ENCODE results near the gene APBA2.
A peak's percentile ranks its signal among the peaks of the same experiment; 100 is the strongest.

APBA2 gene

DNA sequence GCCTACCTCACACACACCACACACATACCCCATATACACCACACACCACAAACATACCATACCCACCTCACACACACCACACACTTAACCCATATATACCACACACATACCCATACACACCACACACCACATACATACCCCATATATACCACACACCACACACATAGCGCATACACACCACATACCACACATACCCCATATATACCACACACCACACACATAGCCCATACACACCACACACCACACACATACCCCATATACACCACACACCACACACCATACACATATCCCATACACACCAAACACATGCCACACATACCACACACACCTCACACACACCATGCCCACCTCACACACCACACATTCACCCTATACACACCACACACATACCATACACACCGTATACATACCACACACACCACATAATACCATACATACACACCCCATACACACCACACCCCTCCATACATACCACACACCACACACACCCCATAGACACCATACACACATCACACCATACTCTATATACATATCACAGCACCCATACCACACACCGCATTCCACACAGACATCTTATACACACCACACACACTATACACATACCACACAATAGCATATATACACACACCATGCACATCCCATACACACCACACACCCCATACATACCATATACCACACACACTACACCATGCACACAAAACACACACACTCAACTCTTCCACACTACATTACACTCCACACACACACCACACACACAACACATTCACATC is 29.5 kb downstream of the APBA2 start:
- DNase-seq (ENCODE audit: low read depth) = no peak

DNA sequence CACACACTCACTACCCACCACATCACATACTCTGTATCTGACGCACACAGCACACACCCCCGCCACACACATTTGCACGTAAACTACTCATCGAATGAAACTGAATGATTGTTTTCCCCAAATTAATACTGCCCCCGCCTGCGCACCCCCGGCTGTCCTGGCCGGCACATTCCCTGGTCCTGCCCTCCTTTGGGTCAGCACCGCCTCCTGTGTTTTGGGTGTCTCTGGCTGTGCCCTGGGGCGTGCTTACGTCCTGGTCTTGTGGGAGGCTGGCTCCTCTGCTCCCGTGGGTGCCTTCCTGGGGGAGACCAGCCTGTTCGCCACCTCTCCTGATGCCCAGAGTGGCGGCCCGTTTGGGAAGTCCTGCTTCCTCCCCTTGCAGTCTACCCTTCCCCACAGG is 30.2 kb downstream of the APBA2 start:
- no peak for DNase-seq (ENCODE audit: low read depth)

DNA sequence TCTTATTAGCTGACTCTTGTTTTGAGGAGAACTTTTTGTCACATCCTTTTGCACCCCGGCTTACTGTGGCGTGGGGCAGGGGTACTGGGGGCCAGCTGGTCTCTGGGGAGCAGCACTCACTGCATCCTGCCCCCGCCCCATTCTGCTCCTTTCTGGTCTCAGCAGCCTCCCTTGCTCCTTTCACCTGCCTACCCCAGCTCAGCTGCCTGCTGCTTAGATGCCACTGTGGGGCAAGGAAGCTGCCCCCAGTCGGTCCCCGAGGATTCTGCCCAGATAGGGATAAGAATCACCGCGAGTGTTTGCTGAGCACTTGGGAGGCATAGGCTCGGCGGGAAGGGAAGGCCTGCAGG is 32.0 kb downstream of the APBA2 start:
- no peak for DNase-seq (ENCODE audit: low read depth)

DNA sequence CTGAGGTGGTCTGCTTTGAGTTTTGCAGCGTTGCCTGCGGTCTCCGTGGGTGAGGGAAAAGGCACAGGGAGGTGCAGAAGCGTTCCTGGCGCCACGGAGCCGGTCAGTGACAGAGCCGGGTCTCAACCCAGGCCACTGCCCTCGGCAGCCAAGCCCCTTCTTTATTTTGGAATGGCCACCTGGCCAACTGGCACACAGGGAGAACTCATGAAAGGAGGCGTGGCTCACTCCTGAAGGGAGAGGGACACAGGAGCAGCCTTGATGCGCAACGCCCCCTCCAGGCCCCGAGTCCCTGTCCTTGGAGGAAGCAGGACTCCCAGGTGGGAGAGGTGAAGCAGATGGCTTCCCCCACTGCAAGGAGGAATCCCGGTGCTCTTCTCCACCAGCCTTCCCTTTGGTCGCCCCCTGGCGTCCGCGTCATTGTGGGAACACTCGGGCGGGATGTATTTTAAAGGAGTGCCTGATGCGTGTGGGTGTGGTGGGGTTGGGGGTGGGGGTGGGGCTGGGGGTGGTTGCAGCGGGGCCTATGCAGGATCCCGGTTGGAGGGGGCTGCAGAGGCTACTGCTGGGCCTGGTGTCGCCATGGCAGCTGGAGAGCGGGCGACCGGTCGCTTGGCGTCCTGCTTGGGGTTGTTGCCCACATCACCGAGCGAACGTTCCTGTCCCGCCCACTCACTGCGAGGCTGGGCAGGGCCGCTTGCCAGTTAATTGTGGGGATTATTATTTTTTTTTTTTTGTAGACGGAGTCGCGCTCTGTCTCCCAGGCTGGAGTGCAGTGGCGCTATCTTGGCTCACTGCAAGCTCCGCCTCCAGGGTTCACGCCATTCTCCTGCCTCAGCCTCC is 32.6 kb downstream of the APBA2 start:
- DNase-seq (ENCODE audit: low read depth) = no peak

DNA sequence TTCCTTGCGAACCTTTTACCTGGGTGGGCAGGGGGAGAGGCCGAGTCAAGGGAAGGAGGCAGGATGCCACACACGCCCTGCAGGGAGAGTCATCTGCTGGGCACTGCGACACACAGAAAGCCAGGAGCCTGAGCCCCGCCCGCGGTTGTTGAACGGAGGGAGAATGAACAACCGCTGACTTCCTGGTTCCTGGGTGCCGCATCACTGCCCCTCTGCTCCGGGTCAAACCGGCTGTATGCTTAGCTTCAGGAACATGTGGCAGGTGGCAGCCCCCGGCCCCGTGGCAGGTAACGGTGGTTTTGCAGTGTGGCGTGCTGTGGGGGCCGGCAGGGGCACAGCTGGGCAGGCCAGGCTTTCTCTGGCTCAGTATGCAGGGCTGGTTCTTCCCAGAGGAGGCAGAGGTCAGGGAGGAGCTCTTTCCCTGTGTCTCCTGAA is 33.4 kb downstream of the APBA2 start:
- no peak for DNase-seq (ENCODE audit: low read depth)

DNA sequence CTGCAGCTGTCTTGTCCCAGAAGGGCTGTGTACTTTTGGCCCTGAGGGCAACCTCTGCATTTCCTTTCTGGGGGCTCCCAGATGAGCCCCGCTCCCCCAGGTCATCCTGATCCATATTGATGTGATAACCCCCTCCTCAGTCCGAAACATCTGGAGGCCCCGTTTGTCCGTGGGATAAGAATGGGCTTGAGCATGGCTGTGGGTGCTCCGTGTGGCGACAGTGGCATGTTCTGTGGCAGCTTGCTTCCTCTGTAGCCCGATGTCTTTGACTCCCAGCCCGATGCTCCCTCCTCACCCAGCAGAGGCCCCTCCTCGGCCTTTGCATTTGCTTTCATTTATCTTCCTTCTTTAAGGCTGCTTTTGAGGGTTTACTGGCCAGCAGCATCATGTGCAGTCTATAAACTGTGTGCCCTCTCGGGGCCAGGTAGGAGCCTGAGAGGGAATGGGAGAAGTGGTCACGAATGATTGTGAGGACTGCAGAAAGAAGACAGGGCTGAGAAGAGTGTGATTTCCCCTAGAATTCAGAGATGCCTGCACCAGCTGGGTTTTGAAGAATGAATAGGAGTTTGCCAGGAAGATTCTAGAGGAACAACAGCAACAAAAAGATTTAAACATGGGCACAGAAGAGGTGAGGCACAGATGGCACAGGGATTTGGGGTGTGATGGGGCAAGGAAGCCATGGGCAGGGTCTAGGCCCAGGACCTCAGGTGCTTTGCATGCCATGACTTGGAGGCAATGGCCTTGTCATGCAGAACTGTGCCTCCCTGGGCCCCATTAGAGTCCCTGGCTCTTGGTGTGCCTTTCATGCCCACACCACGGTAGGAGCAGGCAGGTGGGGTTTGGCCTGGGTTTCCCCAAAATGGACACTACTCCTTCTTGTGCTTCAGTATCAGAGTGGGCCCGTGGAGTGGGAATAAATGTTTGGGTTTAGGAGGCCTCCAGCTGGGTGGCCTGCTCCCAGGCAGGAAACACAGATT is 34.2 kb downstream of the APBA2 start:
- DNase-seq (ENCODE audit: low read depth) = no peak

DNA sequence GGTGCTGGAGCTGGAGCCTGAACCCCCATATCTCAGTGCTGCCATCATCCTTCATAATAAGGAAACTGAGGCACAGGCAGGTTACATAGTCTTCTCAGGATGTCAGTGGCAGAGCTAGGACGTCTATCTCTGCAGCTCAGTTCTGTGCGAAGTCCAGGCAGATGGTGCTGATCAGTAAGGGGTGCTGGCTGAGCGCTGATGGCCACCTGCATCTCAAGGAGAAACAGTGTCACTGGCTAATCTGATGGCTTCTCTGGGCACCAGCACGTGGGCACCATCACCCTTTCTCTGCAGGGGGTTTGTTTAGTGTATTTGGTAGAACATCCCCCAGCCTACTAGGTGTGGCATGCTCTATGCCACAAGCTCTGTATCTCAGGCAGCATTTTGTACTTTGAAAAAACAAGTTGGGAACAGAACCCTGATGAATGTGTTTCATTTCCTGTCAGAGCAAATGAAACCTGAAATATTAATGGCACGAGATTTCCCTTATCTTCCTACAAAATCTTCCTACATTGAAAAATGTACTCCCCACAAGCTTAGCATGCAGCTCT is 35.1 kb downstream of the APBA2 start:
- DNase-seq (ENCODE audit: low read depth) = no peak

DNA sequence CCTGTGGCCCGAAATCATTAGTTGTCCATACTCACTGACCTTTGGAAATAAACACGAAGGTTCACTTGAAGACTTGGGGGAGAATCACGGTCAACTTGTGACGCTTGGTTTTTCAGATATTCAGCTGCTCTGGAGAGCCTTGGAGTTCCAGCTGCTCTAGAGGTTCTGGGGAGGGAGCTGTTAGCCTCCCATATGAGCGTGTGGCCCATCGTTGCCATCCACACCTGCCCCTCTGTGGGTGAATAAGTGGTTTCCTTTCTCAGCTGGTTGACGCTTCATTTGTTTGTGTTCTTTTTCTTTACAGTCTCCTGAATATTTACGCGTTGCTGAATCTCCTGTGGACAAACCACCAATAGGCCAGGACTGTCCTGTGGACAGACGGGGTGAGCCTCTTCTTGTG is 35.6 kb downstream of the APBA2 start:
- DNase-seq (ENCODE audit: low read depth) = no peak

DNA sequence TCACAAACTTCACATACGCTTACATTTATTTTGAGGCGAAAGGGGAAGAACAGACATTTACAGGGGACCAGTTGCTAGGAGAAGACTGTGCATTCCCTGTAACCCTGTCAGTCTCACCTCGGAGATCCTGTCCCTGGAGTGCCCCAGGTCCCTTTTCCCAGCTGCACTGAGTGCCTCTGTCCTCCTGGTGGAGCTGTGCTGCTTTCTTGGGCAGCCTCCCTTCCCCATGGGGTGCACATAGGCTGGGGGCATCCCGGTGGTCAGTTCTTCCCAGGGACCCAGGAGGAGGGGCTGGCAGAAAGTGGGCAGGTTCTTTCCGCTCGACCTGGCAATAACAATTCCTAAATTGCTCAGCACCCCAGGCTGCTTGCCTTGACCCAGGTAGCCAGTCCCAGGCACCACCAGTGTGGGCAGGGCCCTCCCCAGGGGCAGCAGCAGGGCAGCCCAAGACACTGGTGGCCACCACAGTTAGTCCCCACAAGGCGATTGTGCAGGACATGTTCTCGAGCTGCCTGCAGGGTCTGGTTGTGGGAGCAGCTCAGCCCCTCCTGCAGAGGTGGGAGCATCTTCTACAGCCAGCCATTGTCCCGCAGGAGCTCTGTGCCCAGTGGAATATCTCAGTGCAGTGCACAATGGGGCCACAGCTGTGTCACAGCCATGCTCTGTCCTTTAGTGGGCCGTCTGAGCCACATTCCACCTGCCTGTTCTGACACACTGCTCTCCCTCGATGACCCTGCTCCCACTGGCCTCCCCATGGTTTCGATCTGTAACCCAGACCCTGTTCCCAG is 36.3 kb downstream of the APBA2 start:
- DNase-seq (ENCODE audit: low read depth) = peak; percentile 4

DNA sequence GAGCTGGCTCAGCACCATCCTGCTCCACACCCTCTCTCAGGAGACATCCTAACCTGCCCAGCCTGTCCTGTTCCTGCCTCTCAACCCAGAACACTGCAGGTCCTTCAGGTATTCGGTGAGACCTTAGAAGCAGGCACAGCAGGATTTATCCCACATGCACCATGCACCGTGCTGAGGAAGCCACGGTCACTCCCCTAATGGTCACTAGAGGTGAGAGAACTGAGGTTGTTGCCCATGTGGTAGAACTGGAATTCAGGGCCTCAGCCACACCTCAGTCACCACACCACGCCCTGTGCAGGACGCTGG is 36.9 kb downstream of the APBA2 start:
- no peak for DNase-seq (ENCODE audit: low read depth)

DNA sequence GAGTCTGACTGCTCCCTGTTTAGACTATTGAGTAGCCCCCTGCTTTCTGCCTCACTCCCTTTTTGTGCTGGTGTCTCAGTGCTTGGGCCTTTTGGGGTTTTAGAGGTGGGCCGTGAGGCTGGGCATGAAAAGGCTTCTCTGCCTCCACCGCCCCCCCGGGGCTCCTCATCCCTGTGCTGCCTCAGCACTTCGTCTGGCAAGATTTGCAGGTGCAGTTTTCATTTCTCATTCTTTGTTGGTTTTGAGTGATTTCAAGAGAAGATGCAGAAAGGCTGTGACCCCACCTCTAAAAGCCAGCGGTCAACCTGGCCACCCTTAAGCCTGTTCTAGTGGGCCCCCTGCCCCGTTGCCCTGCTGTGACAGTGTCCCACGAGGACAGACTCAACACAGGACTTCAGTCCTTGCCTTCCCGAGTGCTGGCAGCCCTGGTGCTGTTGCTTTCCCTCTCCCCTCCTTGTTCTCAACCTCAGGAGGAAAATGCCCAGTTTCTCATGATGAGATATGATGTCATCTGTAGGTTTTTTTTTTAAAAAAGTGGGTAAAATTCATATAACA is 38.0 kb downstream of the APBA2 start:
- no peak for DNase-seq (ENCODE audit: low read depth)

DNA sequence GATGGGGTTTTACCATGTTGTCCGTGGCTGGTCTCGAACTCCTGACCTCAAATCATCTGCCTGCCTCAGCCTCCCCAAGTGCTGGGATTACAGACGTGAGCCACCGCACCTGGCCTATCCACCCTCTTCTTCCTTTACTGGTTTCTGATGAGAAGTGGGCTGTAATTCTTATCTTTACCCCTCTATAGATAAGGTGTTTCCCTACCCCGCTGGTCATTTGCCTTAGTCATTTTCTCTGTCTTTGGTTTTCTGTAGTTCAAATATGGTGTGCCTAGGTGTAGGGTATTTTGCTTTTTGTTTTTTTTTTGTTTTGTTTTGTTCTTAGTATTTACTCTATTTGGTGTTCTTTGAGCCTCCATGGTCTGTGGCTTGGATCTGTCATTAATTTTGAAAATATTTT is 41.3 kb downstream of the APBA2 start:
- DNase-seq (ENCODE audit: low read depth) = no peak

DNA sequence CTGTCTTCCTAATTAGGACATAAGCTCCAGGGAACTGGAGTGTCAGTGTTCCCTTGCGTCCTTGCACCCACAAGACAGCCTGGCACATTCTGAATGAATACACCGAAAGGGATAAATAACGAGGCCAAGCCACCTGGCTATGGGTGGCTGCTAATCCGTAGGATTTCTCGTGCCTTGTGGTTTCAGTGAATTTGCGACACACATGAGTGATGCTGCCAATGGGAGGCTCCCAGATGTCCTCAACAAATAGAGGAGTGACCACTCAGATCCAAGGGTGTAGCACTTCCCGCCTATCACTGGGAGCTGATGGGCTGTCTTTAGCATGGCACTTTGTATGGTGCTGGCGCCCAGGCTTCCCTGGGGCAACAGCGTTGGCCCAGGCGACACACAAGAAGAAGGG is 43.4 kb downstream of the APBA2 start:
- no peak for DNase-seq (ENCODE audit: low read depth)

DNA sequence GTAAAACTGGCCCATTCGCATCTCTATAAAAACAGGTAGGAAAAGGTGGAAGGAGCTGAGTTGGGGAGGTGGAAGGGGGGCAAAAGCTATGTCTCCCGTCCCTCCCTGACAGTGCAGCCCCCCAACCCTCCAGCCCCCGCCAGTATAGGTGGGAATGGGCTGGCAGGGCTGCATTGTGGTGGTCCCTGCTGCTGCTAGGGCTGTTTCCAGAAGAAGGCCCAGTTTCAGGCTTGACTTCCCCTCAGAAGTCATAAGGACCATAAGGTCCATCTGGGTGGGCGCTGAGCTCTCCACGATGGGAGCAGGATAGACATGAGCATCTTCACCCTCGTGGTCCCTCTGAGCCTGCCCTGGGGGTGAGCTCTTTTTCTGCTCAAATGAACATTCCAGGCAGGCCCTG is 44.2 kb downstream of the APBA2 start:
- no peak for DNase-seq (ENCODE audit: low read depth)

DNA sequence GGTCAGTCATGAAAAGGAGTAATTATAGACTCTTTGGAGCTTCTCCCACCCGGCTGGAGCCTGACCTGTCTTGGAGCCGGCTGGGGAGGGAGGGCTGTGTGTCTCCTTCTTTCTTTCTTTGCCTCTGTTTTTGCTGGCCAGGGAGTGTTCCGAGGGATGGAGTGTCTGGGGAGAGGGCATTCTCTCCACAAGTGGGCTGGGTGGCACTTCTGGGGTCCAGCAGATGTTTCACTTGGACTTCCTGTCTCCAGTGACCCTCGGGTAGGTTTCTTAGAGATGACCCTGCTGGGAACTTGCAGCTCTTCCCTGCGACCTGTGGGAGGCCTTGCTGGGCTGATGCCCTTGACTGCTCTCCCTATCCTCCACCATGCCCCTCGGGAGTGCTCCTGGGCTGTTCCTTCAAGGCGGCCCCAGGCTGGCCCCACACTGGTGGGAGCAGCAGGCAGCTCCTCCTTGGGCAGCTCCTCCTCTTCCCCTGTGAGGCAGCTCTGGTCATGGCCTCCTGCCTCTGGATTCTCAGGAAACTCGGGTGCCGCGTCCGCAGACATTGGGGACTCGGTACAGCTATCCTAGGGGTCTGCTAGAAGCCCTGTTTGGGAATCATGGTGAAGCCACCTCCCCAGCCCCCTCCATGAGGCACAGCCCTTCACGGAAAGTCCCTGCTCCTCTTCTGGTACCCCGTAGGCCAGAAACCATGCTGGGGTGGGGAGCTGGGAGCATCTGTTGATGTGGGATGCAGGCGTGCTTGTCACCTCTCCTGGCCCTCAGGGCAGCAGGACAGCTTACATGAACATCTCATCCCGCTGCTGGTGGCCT is 44.9 kb downstream of the APBA2 start:
- no peak for DNase-seq (ENCODE audit: low read depth)

DNA sequence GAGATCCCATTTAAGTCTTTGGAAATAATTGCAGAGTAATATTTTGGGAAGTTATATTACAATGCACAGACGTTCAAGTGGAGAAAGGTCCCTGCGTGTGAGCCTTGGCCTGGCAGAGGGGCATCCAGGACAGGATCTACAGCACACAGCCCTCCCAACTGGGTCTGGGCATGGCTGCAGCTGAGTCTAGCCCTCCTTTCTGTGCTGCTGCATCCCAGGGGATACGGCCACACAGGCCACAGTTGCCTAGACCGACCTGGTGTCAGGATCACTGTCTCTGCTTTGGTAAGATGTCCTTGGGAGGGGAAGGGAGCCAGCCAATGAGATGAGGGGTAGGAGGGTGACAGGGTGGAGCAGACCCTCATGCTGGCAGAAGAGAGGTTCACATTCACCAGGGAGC is 46.1 kb downstream of the APBA2 start:
- no peak for DNase-seq (ENCODE audit: low read depth)

DNA sequence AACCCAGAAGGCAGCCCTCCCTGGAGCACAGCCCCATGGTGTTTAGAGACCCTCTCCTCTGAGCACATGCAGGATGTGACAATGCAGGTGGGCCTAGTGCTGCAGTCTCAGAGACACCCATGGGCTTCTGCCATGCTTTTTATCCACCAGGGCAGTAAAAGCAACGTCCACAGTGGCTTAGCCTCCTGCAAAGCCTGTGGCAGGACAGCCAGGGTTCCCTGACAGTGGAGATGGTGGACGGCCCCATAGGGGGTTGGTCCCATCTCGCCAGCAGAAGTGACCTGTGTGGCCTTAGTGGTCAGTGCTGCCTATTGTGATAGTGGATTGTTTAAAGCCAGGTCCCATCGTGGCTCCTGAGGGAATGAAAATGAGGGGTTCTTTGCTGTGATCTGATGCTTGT is 46.6 kb downstream of the APBA2 start:
- no peak for DNase-seq (ENCODE audit: low read depth)

DNA sequence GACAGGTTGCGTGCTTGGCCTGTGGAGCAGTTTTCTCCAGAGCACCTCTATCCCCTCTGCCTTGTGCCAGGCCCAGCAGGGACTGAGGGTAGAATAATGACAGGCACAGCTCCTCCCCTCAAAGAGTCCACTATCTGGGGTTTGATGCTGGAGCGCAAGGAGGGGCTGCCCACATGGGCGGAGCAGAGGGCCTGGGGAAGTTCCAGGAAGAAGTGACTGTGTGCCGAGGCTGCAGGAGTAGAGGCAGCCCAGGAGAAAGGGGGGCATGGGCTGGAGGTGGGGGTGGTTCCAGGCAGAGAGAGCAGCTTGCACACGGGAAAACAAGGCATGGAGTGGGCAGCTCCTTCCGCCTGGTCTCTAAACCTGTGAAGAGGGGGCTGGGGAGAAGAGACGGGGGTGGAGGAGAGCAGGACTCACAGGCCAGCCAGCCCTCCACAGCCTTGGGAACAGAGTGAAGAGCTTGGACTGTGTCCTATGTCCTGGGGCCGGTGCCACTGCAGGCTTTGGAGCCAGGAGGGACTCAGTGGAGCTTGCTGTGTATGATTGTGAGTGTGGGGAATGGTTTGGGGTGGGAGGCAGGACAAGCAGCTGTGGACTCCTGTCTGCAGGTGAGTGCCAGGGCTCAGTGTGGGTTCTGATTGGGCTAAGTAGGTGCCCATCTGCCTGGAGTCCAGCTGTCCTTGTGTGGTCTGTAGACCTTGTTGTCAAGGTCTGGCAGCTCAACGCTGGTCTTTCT is 48.1 kb downstream of the APBA2 start:
- peak; percentile 41 for DNase-seq (ENCODE audit: low read depth)

DNA sequence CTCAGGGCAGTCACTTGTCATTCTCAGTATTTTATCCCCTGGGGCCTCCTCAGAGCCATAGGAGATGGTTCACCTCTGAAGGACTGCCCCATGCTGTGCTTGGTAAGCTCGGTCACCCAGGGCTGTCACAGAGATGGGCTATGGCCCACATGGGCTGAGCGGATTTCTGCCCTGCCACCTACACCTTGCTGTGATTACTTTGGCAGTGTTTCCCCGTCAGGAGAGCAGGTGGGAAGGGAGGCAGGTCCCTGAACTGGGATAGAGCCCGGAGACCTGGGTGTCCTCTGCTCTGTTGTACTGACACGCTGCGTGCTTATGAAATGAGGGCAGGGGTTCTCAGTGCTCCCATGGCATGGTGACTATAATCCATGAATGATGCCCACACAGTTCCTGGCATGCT is 48.9 kb downstream of the APBA2 start:
- DNase-seq (ENCODE audit: low read depth) = no peak

DNA sequence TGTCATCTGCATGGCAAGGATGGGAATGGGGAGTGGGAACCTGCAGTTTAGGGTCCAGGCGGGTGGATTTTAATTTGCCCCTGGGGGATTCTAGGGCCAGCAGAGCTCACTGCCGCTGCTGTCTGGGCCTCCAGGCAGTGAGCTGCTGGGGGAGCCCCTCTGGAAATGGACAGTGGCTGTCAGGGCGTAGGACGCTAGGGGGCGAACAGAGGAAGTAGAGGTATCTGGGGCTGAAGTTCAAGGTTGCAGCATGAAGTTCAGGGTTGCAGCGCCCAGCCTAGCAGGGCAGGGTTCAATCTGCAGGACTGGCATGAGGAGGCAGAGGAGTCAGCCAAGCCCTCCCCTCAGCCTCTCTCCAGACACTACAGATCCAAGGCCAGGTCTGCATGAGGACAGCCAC is 49.5 kb downstream of the APBA2 start:
- DNase-seq (ENCODE audit: low read depth) = peak; percentile 22
